ENCODE results near the gene LOXL3. TPM values are rescaled to one million over a fixed set of nuclear protein-coding genes. Genes with fewer than 3 reads are reported as not detected.
A peak's percentile ranks its signal among the peaks of the same experiment; 100 is the strongest.

The LOXL3 gene
- total and polyA plus RNA-seq, 2 of the 8 experiments (the other 6 are each of a cell fraction or from before 2014, with no cell fraction given) = 22.4 to 27.2 TPM

DNA sequence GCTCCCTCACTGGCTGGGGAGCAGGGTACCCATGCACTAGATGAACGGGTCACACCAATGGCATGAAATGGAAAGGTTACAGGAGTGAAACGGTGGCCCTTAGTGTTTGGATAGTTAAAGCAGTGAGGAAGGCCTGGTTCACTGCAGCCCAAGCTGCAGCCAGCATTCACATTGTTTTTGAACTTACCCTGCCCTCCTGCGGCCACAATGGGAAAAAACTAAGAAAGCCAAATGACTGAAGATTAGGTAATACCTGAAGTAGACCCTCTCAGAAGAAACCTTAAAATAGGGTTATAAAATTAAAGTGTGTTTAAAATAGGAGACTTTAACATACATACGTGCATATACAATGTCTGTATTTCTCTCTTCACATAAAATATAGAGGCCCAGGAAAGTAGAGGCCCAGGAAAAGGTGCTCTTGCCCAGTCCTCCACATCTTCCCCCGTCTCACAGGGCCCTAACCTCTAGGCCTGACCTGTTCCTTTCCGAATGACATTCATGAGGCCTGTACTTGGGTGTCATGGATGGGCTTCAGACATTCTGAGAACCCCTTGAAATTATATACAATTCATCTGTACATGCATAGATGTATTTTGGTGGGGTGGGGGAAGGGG lies 34.0 kb upstream of the LOXL3 start (continued):
- TF ChIP-seq RXRA (IDR thresholded peaks at IDR 0.05; ENCODE audit: insufficient read depth, low read depth, low read length) (no peak), SIN3A (conservative IDR thresholded peaks at IDR 0.05 in 1 of 2, IDR thresholded peaks at IDR 0.05 in 1 of 2; ENCODE audit: low read depth in 1 of 2, low read length in 2 of 2) (no peak), CTBP2 (IDR thresholded peaks at IDR 0.05; ENCODE audit: borderline replicate concordance, insufficient read depth, insufficient read length, low read length) (no peak)
- TF ChIP-seq, protein P1, sequence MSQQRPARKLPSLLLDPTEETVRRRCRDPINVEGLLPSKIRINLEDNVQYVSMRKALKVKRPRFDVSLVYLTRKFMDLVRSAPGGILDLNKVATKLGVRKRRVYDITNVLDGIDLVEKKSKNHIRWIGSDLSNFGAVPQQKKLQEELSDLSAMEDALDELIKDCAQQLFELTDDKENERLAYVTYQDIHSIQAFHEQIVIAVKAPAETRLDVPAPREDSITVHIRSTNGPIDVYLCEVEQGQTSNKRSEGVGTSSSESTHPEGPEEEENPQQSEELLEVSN (IDR thresholded peaks at IDR 0.05) = no peak
- TF ChIP-seq, protein P2, sequence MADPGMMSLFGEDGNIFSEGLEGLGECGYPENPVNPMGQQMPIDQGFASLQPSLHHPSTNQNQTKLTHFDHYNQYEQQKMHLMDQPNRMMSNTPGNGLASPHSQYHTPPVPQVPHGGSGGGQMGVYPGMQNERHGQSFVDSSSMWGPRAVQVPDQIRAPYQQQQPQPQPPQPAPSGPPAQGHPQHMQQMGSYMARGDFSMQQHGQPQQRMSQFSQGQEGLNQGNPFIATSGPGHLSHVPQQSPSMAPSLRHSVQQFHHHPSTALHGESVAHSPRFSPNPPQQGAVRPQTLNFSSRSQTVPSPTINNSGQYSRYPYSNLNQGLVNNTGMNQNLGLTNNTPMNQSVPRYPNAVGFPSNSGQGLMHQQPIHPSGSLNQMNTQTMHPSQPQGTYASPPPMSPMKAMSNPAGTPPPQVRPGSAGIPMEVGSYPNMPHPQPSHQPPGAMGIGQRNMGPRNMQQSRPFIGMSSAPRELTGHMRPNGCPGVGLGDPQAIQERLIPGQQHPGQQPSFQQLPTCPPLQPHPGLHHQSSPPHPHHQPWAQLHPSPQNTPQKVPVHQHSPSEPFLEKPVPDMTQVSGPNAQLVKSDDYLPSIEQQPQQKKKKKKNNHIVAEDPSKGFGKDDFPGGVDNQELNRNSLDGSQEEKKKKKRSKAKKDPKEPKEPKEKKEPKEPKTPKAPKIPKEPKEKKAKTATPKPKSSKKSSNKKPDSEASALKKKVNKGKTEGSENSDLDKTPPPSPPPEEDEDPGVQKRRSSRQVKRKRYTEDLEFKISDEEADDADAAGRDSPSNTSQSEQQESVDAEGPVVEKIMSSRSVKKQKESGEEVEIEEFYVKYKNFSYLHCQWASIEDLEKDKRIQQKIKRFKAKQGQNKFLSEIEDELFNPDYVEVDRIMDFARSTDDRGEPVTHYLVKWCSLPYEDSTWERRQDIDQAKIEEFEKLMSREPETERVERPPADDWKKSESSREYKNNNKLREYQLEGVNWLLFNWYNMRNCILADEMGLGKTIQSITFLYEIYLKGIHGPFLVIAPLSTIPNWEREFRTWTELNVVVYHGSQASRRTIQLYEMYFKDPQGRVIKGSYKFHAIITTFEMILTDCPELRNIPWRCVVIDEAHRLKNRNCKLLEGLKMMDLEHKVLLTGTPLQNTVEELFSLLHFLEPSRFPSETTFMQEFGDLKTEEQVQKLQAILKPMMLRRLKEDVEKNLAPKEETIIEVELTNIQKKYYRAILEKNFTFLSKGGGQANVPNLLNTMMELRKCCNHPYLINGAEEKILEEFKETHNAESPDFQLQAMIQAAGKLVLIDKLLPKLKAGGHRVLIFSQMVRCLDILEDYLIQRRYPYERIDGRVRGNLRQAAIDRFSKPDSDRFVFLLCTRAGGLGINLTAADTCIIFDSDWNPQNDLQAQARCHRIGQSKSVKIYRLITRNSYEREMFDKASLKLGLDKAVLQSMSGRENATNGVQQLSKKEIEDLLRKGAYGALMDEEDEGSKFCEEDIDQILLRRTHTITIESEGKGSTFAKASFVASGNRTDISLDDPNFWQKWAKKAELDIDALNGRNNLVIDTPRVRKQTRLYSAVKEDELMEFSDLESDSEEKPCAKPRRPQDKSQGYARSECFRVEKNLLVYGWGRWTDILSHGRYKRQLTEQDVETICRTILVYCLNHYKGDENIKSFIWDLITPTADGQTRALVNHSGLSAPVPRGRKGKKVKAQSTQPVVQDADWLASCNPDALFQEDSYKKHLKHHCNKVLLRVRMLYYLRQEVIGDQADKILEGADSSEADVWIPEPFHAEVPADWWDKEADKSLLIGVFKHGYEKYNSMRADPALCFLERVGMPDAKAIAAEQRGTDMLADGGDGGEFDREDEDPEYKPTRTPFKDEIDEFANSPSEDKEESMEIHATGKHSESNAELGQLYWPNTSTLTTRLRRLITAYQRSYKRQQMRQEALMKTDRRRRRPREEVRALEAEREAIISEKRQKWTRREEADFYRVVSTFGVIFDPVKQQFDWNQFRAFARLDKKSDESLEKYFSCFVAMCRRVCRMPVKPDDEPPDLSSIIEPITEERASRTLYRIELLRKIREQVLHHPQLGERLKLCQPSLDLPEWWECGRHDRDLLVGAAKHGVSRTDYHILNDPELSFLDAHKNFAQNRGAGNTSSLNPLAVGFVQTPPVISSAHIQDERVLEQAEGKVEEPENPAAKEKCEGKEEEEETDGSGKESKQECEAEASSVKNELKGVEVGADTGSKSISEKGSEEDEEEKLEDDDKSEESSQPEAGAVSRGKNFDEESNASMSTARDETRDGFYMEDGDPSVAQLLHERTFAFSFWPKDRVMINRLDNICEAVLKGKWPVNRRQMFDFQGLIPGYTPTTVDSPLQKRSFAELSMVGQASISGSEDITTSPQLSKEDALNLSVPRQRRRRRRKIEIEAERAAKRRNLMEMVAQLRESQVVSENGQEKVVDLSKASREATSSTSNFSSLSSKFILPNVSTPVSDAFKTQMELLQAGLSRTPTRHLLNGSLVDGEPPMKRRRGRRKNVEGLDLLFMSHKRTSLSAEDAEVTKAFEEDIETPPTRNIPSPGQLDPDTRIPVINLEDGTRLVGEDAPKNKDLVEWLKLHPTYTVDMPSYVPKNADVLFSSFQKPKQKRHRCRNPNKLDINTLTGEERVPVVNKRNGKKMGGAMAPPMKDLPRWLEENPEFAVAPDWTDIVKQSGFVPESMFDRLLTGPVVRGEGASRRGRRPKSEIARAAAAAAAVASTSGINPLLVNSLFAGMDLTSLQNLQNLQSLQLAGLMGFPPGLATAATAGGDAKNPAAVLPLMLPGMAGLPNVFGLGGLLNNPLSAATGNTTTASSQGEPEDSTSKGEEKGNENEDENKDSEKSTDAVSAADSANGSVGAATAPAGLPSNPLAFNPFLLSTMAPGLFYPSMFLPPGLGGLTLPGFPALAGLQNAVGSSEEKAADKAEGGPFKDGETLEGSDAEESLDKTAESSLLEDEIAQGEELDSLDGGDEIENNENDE (IDR thresholded peaks at IDR 0.05; ENCODE audit: insufficient replicate concordance, low read length) = no peak
- TF ChIP-seq, protein P3, sequence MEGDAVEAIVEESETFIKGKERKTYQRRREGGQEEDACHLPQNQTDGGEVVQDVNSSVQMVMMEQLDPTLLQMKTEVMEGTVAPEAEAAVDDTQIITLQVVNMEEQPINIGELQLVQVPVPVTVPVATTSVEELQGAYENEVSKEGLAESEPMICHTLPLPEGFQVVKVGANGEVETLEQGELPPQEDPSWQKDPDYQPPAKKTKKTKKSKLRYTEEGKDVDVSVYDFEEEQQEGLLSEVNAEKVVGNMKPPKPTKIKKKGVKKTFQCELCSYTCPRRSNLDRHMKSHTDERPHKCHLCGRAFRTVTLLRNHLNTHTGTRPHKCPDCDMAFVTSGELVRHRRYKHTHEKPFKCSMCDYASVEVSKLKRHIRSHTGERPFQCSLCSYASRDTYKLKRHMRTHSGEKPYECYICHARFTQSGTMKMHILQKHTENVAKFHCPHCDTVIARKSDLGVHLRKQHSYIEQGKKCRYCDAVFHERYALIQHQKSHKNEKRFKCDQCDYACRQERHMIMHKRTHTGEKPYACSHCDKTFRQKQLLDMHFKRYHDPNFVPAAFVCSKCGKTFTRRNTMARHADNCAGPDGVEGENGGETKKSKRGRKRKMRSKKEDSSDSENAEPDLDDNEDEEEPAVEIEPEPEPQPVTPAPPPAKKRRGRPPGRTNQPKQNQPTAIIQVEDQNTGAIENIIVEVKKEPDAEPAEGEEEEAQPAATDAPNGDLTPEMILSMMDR (IDR thresholded peaks at IDR 0.05; ENCODE audit: control extremely low read depth in 1 of 3, insufficient read depth in 1 of 3, low read depth in 1 of 3, low read length in 3 of 3) = peak; percentile 26 to 71 (median 70)
